Measurements from ENCODE around the gene PLEKHG5. TPM values are rescaled to one million over a fixed set of nuclear protein-coding genes. Genes with fewer than 3 reads are reported as not detected.

The PLEKHG5 gene
- polyA plus RNA-seq, 1 donor: 15.9 TPM

GRCh38 chr1:6426277-6426971, 65.0 kb downstream of the PLEKHG5 start:
- DNase-seq: no peak

- no peak for DNase-seq
Measured at GRCh38 chr1:6425658-6426057, 65.8 kb downstream of the PLEKHG5 start.

GRCh38 chr1:6424619-6425593, 66.6 kb downstream of the PLEKHG5 start, which contains the start of gene ESPN:
Gene ESPN (plus strand): TSS chr1:6424776. CDS start chr1:6424956, 180 bp downstream.
- DNase-seq: no peak

- DNase-seq: no peak
Measured at GRCh38 chr1:6424000-6424565, 67.4 kb downstream of the PLEKHG5 start.

- DNase-seq: no peak
Measured at GRCh38 chr1:6423321-6423999, 68.0 kb downstream of the PLEKHG5 start.

- DNase-seq: no peak
Measured at GRCh38 chr1:6421266-6421665, 70.2 kb downstream of the PLEKHG5 start.

- no peak for DNase-seq
Measured at GRCh38 chr1:6420454-6421042, 70.9 kb downstream of the PLEKHG5 start.

GRCh38 chr1:6419804-6420453, 71.5 kb downstream of the PLEKHG5 start, which contains the start of gene HES2:
Gene HES2 (minus strand): TSS chr1:6419919. CDS start chr1:6419820, 99 bp downstream.
- no peak for DNase-seq

GRCh38 chr1:6419397-6419803, 72.1 kb downstream of the PLEKHG5 start:
- no peak for DNase-seq

- DNase-seq: no peak
Measured at GRCh38 chr1:6418668-6419396, 72.6 kb downstream of the PLEKHG5 start.

- no peak for DNase-seq
Measured at GRCh38 chr1:6417961-6418667, 73.4 kb downstream of the PLEKHG5 start.

Other genes starting within 250 kb of the PLEKHG5 start
- not detected for gene HES3, start 247.5 kb downstream of the PLEKHG5 start, polyA plus RNA-seq (ENCODE audit: insufficient read length)
- 5.8 TPM for gene GPR153, start 230.6 kb downstream of the PLEKHG5 start, polyA plus RNA-seq (ENCODE audit: insufficient read length)
- 28.1 TPM for gene ACOT7, start 97.9 kb downstream of the PLEKHG5 start, polyA plus RNA-seq (ENCODE audit: insufficient read length)
- 0.78 TPM for gene HES2, start 71.7 kb downstream of the PLEKHG5 start, polyA plus RNA-seq (ENCODE audit: insufficient read length)
- gene ESPN, start 66.9 kb downstream of the PLEKHG5 start, polyA plus RNA-seq (ENCODE audit: insufficient read length): 12.2 TPM
- gene TNFRSF25, start 25.5 kb downstream of the PLEKHG5 start, polyA plus RNA-seq (ENCODE audit: insufficient read length): 17.4 TPM
- 28.3 TPM for gene NOL9, start 62.8 kb upstream of the PLEKHG5 start, polyA plus RNA-seq (ENCODE audit: insufficient read length)
- not detected for gene TAS1R1, start 63.6 kb upstream of the PLEKHG5 start, polyA plus RNA-seq (ENCODE audit: insufficient read length)
- gene ZBTB48, start 88.3 kb upstream of the PLEKHG5 start, polyA plus RNA-seq (ENCODE audit: insufficient read length): 33.7 TPM
- 13.1 TPM for gene KLHL21, start 111.2 kb upstream of the PLEKHG5 start, polyA plus RNA-seq (ENCODE audit: insufficient read length)
- 25.0 TPM for gene PHF13, start 122.1 kb upstream of the PLEKHG5 start, polyA plus RNA-seq (ENCODE audit: insufficient read length)
- 18.3 TPM for gene THAP3, start 133.2 kb upstream of the PLEKHG5 start, polyA plus RNA-seq (ENCODE audit: insufficient read length)
- 83.3 TPM for gene DNAJC11, start 210.1 kb upstream of the PLEKHG5 start, polyA plus RNA-seq (ENCODE audit: insufficient read length)

All from left kidney (tissue), 2 donors.